Measurements from ENCODE around the gene SEMA3B.

- no peak for TF ChIP-seq GATA3 (IDR thresholded peaks at IDR 0.05; ENCODE audit: low read depth, low read length)
- TF ChIP-seq GATA2 (IDR thresholded peaks at IDR 0.05; ENCODE audit: low read depth, low read length): no peak
Measured at GRCh38 chr3:50243543-50243895, 25.4 kb upstream of the SEMA3B start.

Data from SH-SY5Y (cell line).